Gastrocnemius medialis (tissue), 4 donors: ENCODE data around the gene ERI3.

Source experiments
- POLR2A ChIP-seq, 2 donors: fragments of 450-650 bp; IDR thresholded peaks; one replicate each; pipeline ENCODE4 v1.6.1; 2017; ENCODE audit warnings: antibody characterized with exemption in 2 of 2, mild to moderate bottlenecking in 2 of 2, moderate library complexity in 2 of 2
- TF ChIP-seq, protein P1 (sequence below), 5 experiments: fragments of 450-650 bp in 3 of 5; fragments of 200-600 bp in 2 of 5; sonication (generic) in 2 of 5; IDR thresholded peaks in 4 of 5; conservative IDR thresholded peaks in 1 of 5; 1 replicate in 4 of 5; 2 replicates in 1 of 5; pipeline ENCODE4 v1.5.1; 2016 to 2019; ENCODE audit warnings: antibody characterized with exemption in 5 of 5, mild to moderate bottlenecking in 3 of 5, moderate library complexity in 3 of 5

DNA sequence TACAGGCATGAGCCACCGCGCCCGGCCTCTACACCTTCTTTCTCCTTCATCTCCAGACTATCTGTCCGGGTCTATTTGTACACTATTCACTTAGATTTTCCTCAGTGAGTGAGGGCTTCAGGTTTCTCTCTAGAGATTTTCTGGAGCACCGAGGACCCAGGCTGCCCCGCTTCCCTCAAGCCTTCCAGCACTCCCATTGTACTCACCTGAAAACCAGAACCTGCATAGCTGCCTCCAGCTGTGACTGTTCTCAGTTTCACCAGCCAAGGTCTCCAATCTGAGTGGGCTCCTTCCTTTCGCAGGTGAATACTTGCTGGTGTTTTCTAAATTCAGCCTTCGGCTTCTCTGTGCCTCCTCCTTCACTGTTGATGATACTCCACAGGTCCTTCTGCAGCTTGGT, 154.7 kb downstream of the ERI3 start:
- TF ChIP-seq, protein P1, sequence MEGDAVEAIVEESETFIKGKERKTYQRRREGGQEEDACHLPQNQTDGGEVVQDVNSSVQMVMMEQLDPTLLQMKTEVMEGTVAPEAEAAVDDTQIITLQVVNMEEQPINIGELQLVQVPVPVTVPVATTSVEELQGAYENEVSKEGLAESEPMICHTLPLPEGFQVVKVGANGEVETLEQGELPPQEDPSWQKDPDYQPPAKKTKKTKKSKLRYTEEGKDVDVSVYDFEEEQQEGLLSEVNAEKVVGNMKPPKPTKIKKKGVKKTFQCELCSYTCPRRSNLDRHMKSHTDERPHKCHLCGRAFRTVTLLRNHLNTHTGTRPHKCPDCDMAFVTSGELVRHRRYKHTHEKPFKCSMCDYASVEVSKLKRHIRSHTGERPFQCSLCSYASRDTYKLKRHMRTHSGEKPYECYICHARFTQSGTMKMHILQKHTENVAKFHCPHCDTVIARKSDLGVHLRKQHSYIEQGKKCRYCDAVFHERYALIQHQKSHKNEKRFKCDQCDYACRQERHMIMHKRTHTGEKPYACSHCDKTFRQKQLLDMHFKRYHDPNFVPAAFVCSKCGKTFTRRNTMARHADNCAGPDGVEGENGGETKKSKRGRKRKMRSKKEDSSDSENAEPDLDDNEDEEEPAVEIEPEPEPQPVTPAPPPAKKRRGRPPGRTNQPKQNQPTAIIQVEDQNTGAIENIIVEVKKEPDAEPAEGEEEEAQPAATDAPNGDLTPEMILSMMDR (IDR thresholded peaks at IDR 0.05 in 4 of 5, conservative IDR thresholded peaks at IDR 0.05 in 1 of 5), result no peak
- TF ChIP-seq POLR2A (IDR thresholded peaks at IDR 0.05), result no peak
